Upper lobe of left lung (tissue), 6 donors: ENCODE measurements around the gene RPL11. TPM values are rescaled to one million over a fixed set of nuclear protein-coding genes. Genes with fewer than 3 reads are reported as not detected.

Experiments used
- ATAC-seq, 2 donors: fragments of 200-7000 bp; cut with Tn5 transposase; one replicate each; pipeline ENCODE4 v1.9.1; 2022; ENCODE audit warnings: mild to moderate bottlenecking in 2 of 2, moderate library complexity in 2 of 2; ENCODE audit not compliant: low FRiP score in 2 of 2
- DNase-seq, 2 donors: peaks; one replicate each; pipeline ENCODE4 v3.0.0-alpha.2; 2019 to 2020
- H3K27ac ChIP-seq, 4 donors: fragments of 200-600 bp; sonication (generic); one replicate each; pipeline ENCODE4 v1.5.1; 2016 to 2019
- H3K27me3 ChIP-seq, 4 donors: fragments of 200-600 bp; sonication (generic); one replicate each; pipeline ENCODE4 v1.5.1; 2017 to 2019
- H3K36me3 ChIP-seq, 4 donors: fragments of 200-600 bp; sonication (generic); one replicate each; pipeline ENCODE4 v1.5.1; 2016 to 2019
- H3K4me1 ChIP-seq, 4 donors: fragments of 200-600 bp; sonication (generic); one replicate each; pipeline ENCODE4 v1.5.1; 2018 to 2019
- H3K4me3 ChIP-seq, 4 donors: fragments of 200-600 bp; sonication (generic); one replicate each; pipeline ENCODE4 v1.5.1; 2017 to 2019; ENCODE audit warnings: mild to moderate bottlenecking in 2 of 4, moderate library complexity in 1 of 4
- H3K9me3 ChIP-seq, 4 donors: fragments of 200-600 bp; sonication (generic); one replicate each; pipeline ENCODE4 v1.5.1; 2018 to 2019
- CTCF ChIP-seq, 6 experiments: fragments of 450-650 bp in 4 of 6; fragments of 200-600 bp in 2 of 6; sonication (generic) in 2 of 6; IDR thresholded peaks; one replicate each; pipeline ENCODE4 v1.5.1; 2016 to 2019; ENCODE audit warnings: antibody characterized with exemption in 6 of 6
- EP300 ChIP-seq, 4 donors: sonication (generic); formaldehyde crosslinking; IDR thresholded peaks; one replicate each; pipeline ENCODE4 v1.5.1; 2017; ENCODE audit warnings: antibody characterized with exemption in 4 of 4, control low read depth in 2 of 4
- POLR2A ChIP-seq, 4 donors: fragments of 450-650 bp; IDR thresholded peaks; one replicate each; pipeline ENCODE4 v1.5.1; 2016 to 2017; ENCODE audit warnings: antibody characterized with exemption in 4 of 4, mild to moderate bottlenecking in 2 of 4
- POLR2AphosphoS5 ChIP-seq, 2 donors: sonication (generic); formaldehyde crosslinking; IDR thresholded peaks; one replicate each; pipeline ENCODE4 v1.5.1; 2017; ENCODE audit warnings: antibody characterized with exemption in 2 of 2
- WGBS, 2 donors: methylation state at CpG; one replicate each; pipeline ENCODE4 v1.1.5; 2017 to 2018; 5-methylcytosine and 5-hydroxymethylcytosine counted together
- total RNA-seq, 6 donors: library from RNA; depleted of rRNA in 4 of 6; stranded (reverse); fragments of >200 nt in 4 of 6; gene quantifications; one replicate each; pipeline versions ENCODE4 v1.1.0 to v1.2.1, GENCODE V29; 2016 to 2021
- donor health status: DM: no; HTN: no; CAD: no; lungs with moderate emphysema.
- donor health status: DM: no; HTN: yes; CAD: no; lungs with severe emphysema.

Gene RPL11
- total RNA-seq, 6 donors from 2014 or later, result 497 to 1,020 (median 874) TPM

GRCh38 chr1:23694371-23694770 lies 2.8 kb downstream of the RPL11 start:
- Histone ChIP-seq H3K4me3 (peak overlapping the region in 1 of 4 donors; percentile 16), H3K4me1 (peaks cover 32 to 58% (median 43%) of the 10 kb centered on the region in 4 donors), H3K9me3 (no peaks in the 10 kb centered on the region), H3K36me3 (peaks cover 27 to 69% (median 55%) of the 10 kb centered on the region in 4 donors), H3K27ac (peak overlapping the region in 1 of 4 donors; percentile 10), H3K27me3 (no peaks in the 10 kb centered on the region)
- DNase-seq (no peak), ATAC-seq (no peak)
- 48 to 64% methylated on average over 3 of the region's 3 CpGs for WGBS, 2 donors
- TF ChIP-seq CTCF (IDR thresholded peaks at IDR 0.05) (no peak), POLR2AphosphoS5 (IDR thresholded peaks at IDR 0.05) (no peak), EP300 (IDR thresholded peaks at IDR 0.05) (no peak), POLR2A (IDR thresholded peaks at IDR 0.05) (no peak)

GRCh38 chr1:23695667-23696066 lies 4.1 kb downstream of the RPL11 start:
- peaks cover 32 to 58% (median 43%) of the 10 kb centered on the region in 4 donors for H3K4me1 ChIP-seq
- peaks cover 33 to 82% (median 61%) of the 10 kb centered on the region in 4 donors for H3K36me3 ChIP-seq
- DNase-seq, result no peak
- H3K4me3 ChIP-seq, result no peak overlapping the region
- 96% methylated on average over 3 of the region's 3 CpGs for WGBS, 2 donors
- peak overlapping the region in 1 of 4 donors; percentile 3 for H3K27ac ChIP-seq
- H3K9me3 ChIP-seq, result no peaks in the 10 kb centered on the region
- TF ChIP-seq EP300 (IDR thresholded peaks at IDR 0.05) (no peak), POLR2A (IDR thresholded peaks at IDR 0.05) (no peak), CTCF (IDR thresholded peaks at IDR 0.05) (no peak), POLR2AphosphoS5 (IDR thresholded peaks at IDR 0.05) (no peak)
- no peak for ATAC-seq
- H3K27me3 ChIP-seq, result no peaks in the 10 kb centered on the region

- TF ChIP-seq CTCF (IDR thresholded peaks at IDR 0.05), result no peak
- TF ChIP-seq POLR2AphosphoS5 (IDR thresholded peaks at IDR 0.05), result no peak
- TF ChIP-seq POLR2A (IDR thresholded peaks at IDR 0.05), result no peak
- no peak for TF ChIP-seq EP300 (IDR thresholded peaks at IDR 0.05)
- Histone ChIP-seq H3K4me1 (peaks cover 33 to 59% (median 42%) of the 10 kb centered on the region in 4 donors), H3K9me3 (no peaks in the 10 kb centered on the region), H3K36me3 (peaks cover 33 to 90% (median 66%) of the 10 kb centered on the region in 4 donors), H3K4me3 (no peak overlapping the region), H3K27me3 (no peaks in the 10 kb centered on the region), H3K27ac (peak overlapping the region in 1 of 4 donors; percentile 3)
- 40 to 60% methylated on average over 6 of the region's 6 CpGs for WGBS, 2 donors
- DNase-seq (no peak), ATAC-seq (no peak)
Observed at GRCh38 chr1:23696335-23696989, 4.9 kb downstream of the RPL11 start.

GRCh38 chr1:23698466-23698865 lies 6.9 kb downstream of the RPL11 start:
- WGBS, 2 donors, result 75 to 82% methylated on average over 5 of the region's 5 CpGs
- Histone ChIP-seq H3K36me3 (peaks cover 33 to 97% (median 63%) of the 10 kb centered on the region in 4 donors), H3K4me1 (peaks cover 26 to 60% (median 39%) of the 10 kb centered on the region in 4 donors), H3K27ac (no peak overlapping the region), H3K4me3 (no peak overlapping the region), H3K27me3 (no peaks in the 10 kb centered on the region), H3K9me3 (no peaks in the 10 kb centered on the region)
- DNase-seq (no peak), ATAC-seq (no peak)
- TF ChIP-seq POLR2A (IDR thresholded peaks at IDR 0.05), result no peak
- no peak for TF ChIP-seq EP300 (IDR thresholded peaks at IDR 0.05)
- no peak for TF ChIP-seq POLR2AphosphoS5 (IDR thresholded peaks at IDR 0.05)
- no peak for TF ChIP-seq CTCF (IDR thresholded peaks at IDR 0.05)
